Memory B cell (primary cell): ENCODE measurements around the gene CACNA1C.

Experiments
- ATAC-seq: fragments of 150-1000 bp; cut with Tn5 transposase; 2 replicates; pipeline ENCODE4 v1.10.0; 2021; ENCODE audit warnings: low read depth, mild to moderate bottlenecking, moderate library complexity
- DNase-seq, 2 donors: peaks; one replicate each; pipeline ENCODE4 v3.0.0; 2022; ENCODE audit warnings: low spot score in 2 of 2
- H3K27ac Mint-ChIP-seq: one replicate; pipeline ENCODE4 v1.8.0; 2022; ENCODE audit warnings: mild to moderate bottlenecking, moderate library complexity, mixed read lengths
- H3K27me3 Mint-ChIP-seq: one replicate; pipeline ENCODE4 v1.8.0; 2022; ENCODE audit warnings: mixed read lengths
- H3K36me3 Mint-ChIP-seq: one replicate; pipeline ENCODE4 v1.8.0; 2022; ENCODE audit warnings: mild to moderate bottlenecking, mixed read lengths
- H3K4me1 Mint-ChIP-seq: one replicate; pipeline ENCODE4 v1.8.0; 2022; ENCODE audit warnings: mixed read lengths
- H3K4me3 Mint-ChIP-seq: one replicate; pipeline ENCODE4 v1.8.0; 2022; ENCODE audit warnings: mild to moderate bottlenecking, moderate library complexity, mixed read lengths
- H3K9me3 Mint-ChIP-seq: one replicate; pipeline ENCODE4 v1.8.0; 2022; ENCODE audit warnings: mixed read lengths

The CACNA1C gene

DNA sequence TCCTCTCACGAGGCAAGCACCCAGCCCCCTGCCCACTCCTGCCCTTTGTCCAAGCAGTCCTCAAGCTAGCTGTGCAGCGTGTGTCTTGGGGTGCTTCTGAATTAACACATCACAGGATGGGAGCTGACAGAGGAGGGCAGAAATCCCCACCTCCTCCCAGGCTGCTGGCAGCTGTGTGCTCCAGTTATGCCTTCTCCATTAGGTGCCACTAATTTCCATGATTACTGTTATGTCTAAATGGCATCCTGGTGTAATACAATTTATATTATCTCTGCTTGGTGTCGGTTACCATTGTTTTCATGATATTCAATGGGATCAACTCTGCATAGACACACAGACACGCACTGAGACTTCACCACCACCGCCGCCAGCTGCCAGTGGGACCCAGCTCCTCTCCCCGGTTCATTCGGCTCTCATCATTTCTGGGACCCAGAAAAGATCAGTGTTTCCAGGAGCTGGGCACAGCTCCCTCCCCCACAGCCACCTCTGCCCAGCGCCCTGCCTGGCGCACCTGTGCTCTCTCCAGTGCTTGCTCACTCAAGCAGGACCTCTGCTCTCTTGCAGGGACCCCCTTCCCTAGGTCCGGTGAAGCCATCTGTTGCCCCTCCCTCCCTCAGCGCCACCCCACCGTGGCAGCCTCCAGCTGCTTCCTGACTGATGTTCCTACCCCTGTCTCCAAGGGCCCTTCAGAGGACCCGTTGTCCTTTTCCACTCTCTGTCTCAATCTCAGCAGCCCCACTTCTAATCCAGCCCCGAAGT, 574.5 kb downstream of the CACNA1C start:
- H3K9me3 Mint-ChIP-seq, result no peaks in the 10 kb centered on the region
- no peaks in the 10 kb centered on the region for H3K36me3 Mint-ChIP-seq
- H3K27ac Mint-ChIP-seq, result no peak overlapping the region
- no peak for DNase-seq
- peaks cover 24% of the 10 kb centered on the region for H3K27me3 Mint-ChIP-seq
- H3K4me1 Mint-ChIP-seq, result no peaks in the 10 kb centered on the region
- no peak overlapping the region for H3K4me3 Mint-ChIP-seq
- no peak for ATAC-seq

DNA sequence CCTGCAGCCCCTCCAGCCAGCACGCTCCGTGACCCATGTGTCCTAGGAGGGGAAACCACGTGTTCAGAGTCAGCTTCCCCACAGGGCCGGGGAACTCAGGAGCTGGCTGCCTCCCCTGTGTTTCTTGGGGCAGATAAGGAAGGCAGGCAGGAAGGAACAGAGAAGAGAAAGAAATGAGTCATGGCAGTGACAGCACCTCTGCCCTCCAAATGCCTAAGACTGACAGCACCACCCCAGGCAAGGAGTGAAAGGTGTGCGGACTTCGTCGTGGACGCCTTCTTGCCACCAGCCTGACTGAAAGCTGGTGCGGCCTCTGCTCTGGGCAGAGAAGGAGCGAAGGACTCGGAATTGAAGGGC, 575.0 kb downstream of the CACNA1C start:
- no peaks in the 10 kb centered on the region for H3K4me1 Mint-ChIP-seq
- no peaks in the 10 kb centered on the region for H3K36me3 Mint-ChIP-seq
- no peaks in the 10 kb centered on the region for H3K9me3 Mint-ChIP-seq
- no peak overlapping the region for H3K4me3 Mint-ChIP-seq
- ATAC-seq (no peak), DNase-seq (no peak)
- no peak overlapping the region for H3K27ac Mint-ChIP-seq
- peaks cover 24% of the 10 kb centered on the region for H3K27me3 Mint-ChIP-seq

GRCh38 chr12:2628401-2628800, 575.6 kb downstream of the CACNA1C start:
- no peak overlapping the region for H3K4me3 Mint-ChIP-seq
- H3K27ac Mint-ChIP-seq, result no peak overlapping the region
- no peak for DNase-seq
- no peaks in the 10 kb centered on the region for H3K36me3 Mint-ChIP-seq
- no peaks in the 10 kb centered on the region for H3K4me1 Mint-ChIP-seq
- H3K27me3 Mint-ChIP-seq, result peaks cover 22% of the 10 kb centered on the region
- H3K9me3 Mint-ChIP-seq, result no peaks in the 10 kb centered on the region
- ATAC-seq, result no peak

GRCh38 chr12:2629051-2629450, 576.3 kb downstream of the CACNA1C start:
- Mint-ChIP-seq H3K4me3 (no peak overlapping the region), H3K36me3 (no peaks in the 10 kb centered on the region), H3K27ac (no peak overlapping the region), H3K9me3 (peaks cover under 1% of the 10 kb centered on the region), H3K27me3 (peaks cover 21% of the 10 kb centered on the region), H3K4me1 (no peaks in the 10 kb centered on the region)
- ATAC-seq, result no peak
- no peak for DNase-seq

DNA sequence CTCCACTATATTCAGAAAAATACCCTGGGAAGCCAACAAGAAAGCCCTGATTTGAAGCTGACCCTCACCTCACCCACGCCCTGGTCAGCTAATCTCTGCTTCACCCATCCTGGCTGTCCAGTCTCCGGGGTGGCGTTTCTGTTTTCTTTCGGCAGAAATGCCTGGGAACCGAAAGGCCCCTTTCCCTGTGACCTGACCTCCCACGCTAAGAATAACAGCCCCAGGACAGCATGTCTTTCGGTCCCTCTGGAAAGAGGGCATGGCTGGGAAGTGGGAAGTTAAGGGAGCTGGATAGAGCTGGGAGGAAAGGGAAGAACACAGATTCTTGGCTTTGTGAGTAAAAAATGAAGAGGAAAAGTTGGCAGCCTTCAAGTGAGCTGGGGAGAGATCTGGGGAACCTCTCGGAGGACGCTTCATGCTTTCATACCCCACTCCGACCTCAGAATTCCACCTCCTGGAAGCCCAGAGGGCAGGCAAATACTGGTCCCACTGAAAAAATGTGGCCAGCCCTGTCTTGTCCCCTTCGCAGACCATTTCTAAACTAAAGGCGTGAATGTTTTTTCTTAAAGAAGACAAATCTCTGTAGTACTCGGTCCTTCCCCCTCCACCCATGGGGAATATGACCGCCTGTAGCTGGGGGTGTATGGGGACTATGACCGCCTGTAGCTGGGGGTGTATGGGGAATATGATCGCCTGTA, 579.0 kb downstream of the CACNA1C start:
- ATAC-seq (no peak), DNase-seq (no peak)
- Mint-ChIP-seq H3K4me3 (no peak overlapping the region), H3K36me3 (no peaks in the 10 kb centered on the region), H3K27ac (no peak overlapping the region), H3K27me3 (peaks cover 23% of the 10 kb centered on the region), H3K4me1 (no peaks in the 10 kb centered on the region), H3K9me3 (peaks cover 1% of the 10 kb centered on the region)

DNA sequence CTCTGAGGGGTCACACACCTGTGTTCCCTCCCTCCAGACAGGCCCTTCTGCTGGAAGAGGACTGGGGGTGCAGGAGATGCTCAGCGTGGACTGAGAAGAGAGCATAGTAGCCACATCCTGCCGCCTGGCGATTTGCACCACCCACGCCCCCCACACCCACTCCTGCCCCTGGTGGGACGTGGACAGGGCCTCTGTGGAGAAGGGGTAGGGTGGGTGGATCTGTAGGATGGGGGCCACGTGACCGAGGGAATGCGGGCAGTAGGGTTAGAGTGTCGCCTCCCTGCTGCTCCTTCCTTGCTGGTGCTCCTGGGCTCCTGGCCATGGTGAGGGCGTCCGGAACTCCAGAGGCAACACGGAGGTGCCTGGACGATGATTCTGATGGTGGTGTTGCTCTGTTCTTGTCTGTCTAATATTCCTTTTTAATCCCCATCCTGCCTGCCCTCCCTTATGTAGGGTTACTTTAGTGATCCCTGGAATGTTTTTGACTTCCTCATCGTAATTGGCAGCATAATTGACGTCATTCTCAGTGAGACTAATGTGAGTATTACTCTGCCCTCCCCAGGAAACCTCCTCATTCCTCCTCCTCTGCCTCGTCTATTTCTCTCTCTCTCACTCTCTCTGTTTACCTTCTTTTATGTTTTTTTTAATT, 580.5 kb downstream of the CACNA1C start:
- Mint-ChIP-seq H3K36me3 (no peaks in the 10 kb centered on the region), H3K9me3 (peaks cover 1% of the 10 kb centered on the region), H3K4me1 (no peaks in the 10 kb centered on the region), H3K4me3 (no peak overlapping the region), H3K27ac (no peak overlapping the region), H3K27me3 (peaks cover 22% of the 10 kb centered on the region)
- no peak for DNase-seq
- ATAC-seq, result no peak

DNA sequence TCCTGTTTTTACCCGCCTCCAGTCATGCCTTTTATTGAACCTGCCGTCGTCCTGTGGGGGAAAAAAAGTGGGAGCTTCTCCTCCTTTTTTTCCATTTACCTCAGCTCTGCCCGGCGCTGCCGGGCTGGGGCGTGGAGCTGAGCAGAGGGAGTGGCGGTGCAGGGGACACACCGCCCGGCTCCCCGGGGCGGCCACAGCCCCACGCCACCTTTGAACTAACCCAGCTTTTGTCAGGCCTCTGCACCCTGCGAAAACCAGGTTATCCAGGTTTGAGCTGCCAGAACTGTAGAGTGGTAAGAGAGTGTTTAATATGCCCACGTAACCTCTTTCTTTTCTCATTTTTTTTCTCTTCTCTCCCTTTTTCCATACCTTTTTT, 581.0 kb downstream of the CACNA1C start:
- Mint-ChIP-seq H3K9me3 (peaks cover 1% of the 10 kb centered on the region), H3K27ac (no peak overlapping the region), H3K36me3 (no peaks in the 10 kb centered on the region), H3K27me3 (peaks cover 25% of the 10 kb centered on the region), H3K4me1 (no peaks in the 10 kb centered on the region), H3K4me3 (no peak overlapping the region)
- ATAC-seq (no peak), DNase-seq (no peak)

DNA sequence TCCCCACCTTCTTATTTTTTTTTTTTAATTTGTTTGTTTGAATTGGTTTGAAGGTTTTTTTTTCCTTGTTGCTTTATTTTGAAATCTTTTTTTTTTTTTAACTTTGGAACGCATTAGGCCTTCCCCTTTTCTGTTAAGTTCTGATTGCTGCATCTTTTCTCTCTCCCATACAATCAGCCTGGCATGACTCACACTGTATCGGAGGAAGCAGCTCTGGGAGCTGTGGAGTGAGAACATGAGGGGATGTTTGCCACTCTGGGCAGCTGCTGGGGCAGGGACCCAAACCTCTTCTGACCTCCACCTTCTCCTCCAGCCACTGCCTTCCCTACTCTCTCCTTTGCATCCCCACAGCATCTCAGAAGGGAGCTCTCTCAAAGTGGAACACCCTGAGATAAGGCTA, 581.7 kb downstream of the CACNA1C start:
- Mint-ChIP-seq H3K27ac (no peak overlapping the region), H3K4me1 (no peaks in the 10 kb centered on the region), H3K36me3 (no peaks in the 10 kb centered on the region), H3K9me3 (peaks cover 1% of the 10 kb centered on the region), H3K4me3 (no peak overlapping the region), H3K27me3 (peaks cover 25% of the 10 kb centered on the region)
- DNase-seq, result no peak
- ATAC-seq, result no peak

DNA sequence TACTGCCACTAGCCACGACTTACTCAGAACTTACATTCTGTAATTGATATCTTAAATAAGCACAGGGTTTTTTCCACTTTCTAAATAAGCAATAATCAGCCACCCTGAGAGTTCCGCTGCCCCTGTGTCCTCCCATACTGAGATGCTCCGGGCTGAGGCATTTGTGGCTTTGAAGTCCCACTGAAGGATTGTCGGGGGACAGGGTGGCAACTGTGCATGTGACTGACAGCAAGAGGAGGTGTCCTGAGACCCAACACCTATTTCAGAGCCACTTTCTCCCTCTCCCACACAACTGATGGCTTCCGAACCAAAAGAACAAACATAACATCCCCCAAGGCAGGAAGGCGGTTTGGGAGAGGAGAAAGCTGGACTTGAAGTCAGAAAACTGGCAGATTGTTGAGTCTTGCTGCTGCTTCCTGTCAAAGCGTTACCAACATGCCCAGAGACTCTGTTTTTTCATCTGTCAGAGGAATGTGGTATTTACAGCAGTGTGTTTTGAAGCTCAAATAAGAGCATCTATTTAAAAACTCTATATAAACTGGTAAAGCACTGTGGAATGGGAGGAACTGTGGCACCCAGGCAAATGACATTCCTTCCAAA, 584.1 kb downstream of the CACNA1C start:
- H3K27me3 Mint-ChIP-seq, result peaks cover 24% of the 10 kb centered on the region
- no peak for DNase-seq
- H3K4me3 Mint-ChIP-seq, result no peak overlapping the region

GRCh38 chr12:2637371-2637770, 584.6 kb downstream of the CACNA1C start:
- Mint-ChIP-seq H3K9me3 (peaks cover 1% of the 10 kb centered on the region), H3K27ac (no peak overlapping the region), H3K4me3 (no peak overlapping the region), H3K4me1 (peaks cover 2% of the 10 kb centered on the region), H3K27me3 (peaks cover 24% of the 10 kb centered on the region), H3K36me3 (no peaks in the 10 kb centered on the region)
- no peak for ATAC-seq
- DNase-seq, result no peak

More for the DNA sequence above, 584.1 kb downstream of the CACNA1C start:
- Mint-ChIP-seq H3K4me1 (no peaks in the 10 kb centered on the region), H3K36me3 (no peaks in the 10 kb centered on the region), H3K27ac (no peak overlapping the region), H3K9me3 (peaks cover 1% of the 10 kb centered on the region)
- no peak for ATAC-seq

DNA sequence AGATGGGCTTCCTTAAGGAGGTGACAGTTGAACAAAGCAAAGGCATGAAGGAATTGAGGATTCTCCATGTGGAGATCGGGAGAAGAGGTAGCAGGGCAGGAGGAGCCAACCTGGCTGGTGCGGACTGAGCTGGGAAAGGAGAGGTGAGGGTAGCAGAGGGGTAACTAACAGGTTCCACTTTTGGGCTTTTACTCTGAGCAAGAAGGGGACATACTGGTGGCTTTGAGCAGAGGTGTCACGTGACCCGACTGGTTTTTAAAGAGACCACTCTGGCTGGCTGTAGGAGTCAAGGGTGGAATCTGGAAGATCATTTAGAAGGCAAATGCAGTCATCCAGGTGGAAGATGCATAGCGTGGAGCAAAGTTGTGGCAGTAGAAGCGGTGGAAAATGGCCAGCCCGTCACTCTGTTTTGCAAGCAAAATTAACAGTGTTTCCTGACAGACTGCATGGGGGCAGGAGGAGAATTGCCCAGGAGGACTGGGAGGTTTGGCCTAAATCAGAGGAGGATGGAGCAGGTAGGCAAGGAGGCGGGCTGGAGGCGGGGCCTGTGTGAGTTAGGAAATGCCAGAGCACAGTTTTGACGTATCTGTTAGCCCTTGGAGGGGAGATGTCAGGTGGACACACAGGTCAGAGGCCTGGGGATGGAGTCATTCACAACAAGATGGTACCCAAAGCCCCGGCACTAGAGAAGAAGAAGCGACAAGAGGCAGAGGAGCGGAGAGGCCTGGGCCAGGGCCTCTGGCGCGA, 585.7 kb downstream of the CACNA1C start:
- ATAC-seq (no peak), DNase-seq (no peak)
- Mint-ChIP-seq H3K27ac (no peak overlapping the region), H3K9me3 (peaks cover 1% of the 10 kb centered on the region), H3K4me3 (no peak overlapping the region), H3K4me1 (peaks cover 2% of the 10 kb centered on the region), H3K27me3 (peaks cover 28% of the 10 kb centered on the region), H3K36me3 (no peaks in the 10 kb centered on the region)

GRCh38 chr12:2639020-2639298, 586.2 kb downstream of the CACNA1C start:
- ATAC-seq, result no peak
- no peak for DNase-seq
- H3K27ac Mint-ChIP-seq, result no peak overlapping the region
- peaks cover 27% of the 10 kb centered on the region for H3K27me3 Mint-ChIP-seq
- H3K4me1 Mint-ChIP-seq, result peaks cover 2% of the 10 kb centered on the region
- no peaks in the 10 kb centered on the region for H3K36me3 Mint-ChIP-seq
- no peak overlapping the region for H3K4me3 Mint-ChIP-seq
- H3K9me3 Mint-ChIP-seq, result peaks cover 1% of the 10 kb centered on the region

DNA sequence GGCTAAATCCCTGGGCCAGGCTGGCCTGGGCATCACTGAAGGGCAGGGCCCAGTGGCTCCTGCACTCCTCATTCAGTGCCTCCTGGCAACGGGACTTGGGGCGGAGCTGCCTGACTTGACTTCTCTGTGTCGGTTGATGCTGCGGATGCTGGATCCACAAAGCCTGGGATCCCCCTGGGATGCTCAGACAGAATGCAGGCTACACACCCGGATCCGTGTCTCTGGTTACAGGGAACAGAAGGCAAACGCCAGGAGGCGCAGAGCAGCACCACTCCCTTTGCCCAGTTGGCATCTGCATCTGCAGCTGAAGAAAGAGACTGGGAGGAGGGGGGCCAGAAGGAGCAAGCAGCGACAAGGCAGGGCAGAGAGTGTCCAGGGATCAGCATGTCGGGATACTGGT, 587.5 kb downstream of the CACNA1C start:
- Mint-ChIP-seq H3K27me3 (peaks cover 29% of the 10 kb centered on the region), H3K27ac (no peak overlapping the region), H3K9me3 (no peaks in the 10 kb centered on the region), H3K36me3 (no peaks in the 10 kb centered on the region), H3K4me1 (peaks cover 5% of the 10 kb centered on the region), H3K4me3 (no peak overlapping the region)
- DNase-seq (no peak), ATAC-seq (no peak)

- H3K27me3 Mint-ChIP-seq, result peaks cover 27% of the 10 kb centered on the region
- no peak overlapping the region for H3K27ac Mint-ChIP-seq
- peaks cover 5% of the 10 kb centered on the region for H3K4me1 Mint-ChIP-seq
- DNase-seq (no peak), ATAC-seq (no peak)
- no peaks in the 10 kb centered on the region for H3K36me3 Mint-ChIP-seq
- no peaks in the 10 kb centered on the region for H3K9me3 Mint-ChIP-seq
- no peak overlapping the region for H3K4me3 Mint-ChIP-seq
Measured at GRCh38 chr12:2640709-2641108, 587.9 kb downstream of the CACNA1C start.
